Endothelial cell of umbilical vein (primary cell): ENCODE data around the gene IL3RA.

Experiments
- EZH2 ChIP-seq: IDR thresholded peaks from 2 replicates; pipeline ENCODE4 v1.6.1; 2012; ENCODE audit warnings: borderline replicate concordance, low read depth, mild to moderate bottlenecking, moderate library complexity, low read length, inconsistent platforms; ENCODE audit not compliant: severe bottlenecking
- FOS ChIP-seq: IDR thresholded peaks from 2 replicates; pipeline ENCODE4 v1.6.1; 2011; ENCODE audit warnings: mild to moderate bottlenecking, low read length, moderate library complexity, borderline replicate concordance; ENCODE audit not compliant: insufficient read depth
- POLR2A ChIP-seq: IDR thresholded peaks from 2 replicates; pipeline ENCODE4 v1.6.1; 2012; ENCODE audit warnings: low read depth, mild to moderate bottlenecking, control low read depth, low read length
- POLR2AphosphoS5 ChIP-seq: IDR thresholded peaks from 2 replicates; pipeline ENCODE4 v1.6.1; 2012; ENCODE audit warnings: low read depth, mild to moderate bottlenecking, control low read depth, low read length, moderate library complexity; ENCODE audit not compliant: insufficient read depth
- TF ChIP-seq, protein P1 (sequence below), 2 donors: IDR thresholded peaks; 1 replicate in 1 of 2; 2 replicates in 1 of 2; pipeline ENCODE4 v1.5.1; 2011; ENCODE audit warnings: low read length in 2 of 2, mild to moderate bottlenecking in 2 of 2, moderate library complexity in 2 of 2, control low read depth in 1 of 2, inconsistent platforms in 1 of 2, low read depth in 1 of 2; ENCODE audit not compliant: insufficient read depth in 1 of 2; ENCODE audit errors: extremely low read depth in 1 of 2
- TF ChIP-seq, protein P2 (sequence below): IDR thresholded peaks from 2 replicates; pipeline ENCODE4 v1.6.1; 2011; ENCODE audit not compliant: insufficient read depth, insufficient read length

DNA sequence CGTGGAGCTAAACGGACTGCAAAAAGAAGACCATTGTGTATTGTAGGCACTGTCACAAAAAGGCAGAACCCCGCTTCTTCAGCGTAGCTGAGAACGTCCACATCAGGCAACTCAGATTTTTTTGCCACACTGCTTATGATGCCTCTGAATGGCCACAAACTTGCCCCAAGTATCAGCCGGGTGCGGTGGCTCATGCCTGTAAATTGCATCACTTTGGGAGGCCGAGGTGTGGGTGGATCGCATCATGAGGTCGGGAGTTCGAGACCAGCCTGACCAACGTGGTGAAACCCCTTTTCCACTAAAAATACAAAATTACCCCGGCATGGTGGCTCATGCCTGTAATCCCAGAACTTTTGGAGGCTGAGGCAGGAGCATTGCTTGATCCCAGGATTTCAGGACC, 14.9 kb upstream of the IL3RA start:
- TF ChIP-seq, protein P1, sequence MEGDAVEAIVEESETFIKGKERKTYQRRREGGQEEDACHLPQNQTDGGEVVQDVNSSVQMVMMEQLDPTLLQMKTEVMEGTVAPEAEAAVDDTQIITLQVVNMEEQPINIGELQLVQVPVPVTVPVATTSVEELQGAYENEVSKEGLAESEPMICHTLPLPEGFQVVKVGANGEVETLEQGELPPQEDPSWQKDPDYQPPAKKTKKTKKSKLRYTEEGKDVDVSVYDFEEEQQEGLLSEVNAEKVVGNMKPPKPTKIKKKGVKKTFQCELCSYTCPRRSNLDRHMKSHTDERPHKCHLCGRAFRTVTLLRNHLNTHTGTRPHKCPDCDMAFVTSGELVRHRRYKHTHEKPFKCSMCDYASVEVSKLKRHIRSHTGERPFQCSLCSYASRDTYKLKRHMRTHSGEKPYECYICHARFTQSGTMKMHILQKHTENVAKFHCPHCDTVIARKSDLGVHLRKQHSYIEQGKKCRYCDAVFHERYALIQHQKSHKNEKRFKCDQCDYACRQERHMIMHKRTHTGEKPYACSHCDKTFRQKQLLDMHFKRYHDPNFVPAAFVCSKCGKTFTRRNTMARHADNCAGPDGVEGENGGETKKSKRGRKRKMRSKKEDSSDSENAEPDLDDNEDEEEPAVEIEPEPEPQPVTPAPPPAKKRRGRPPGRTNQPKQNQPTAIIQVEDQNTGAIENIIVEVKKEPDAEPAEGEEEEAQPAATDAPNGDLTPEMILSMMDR (IDR thresholded peaks at IDR 0.05; ENCODE audit: extremely low read depth in 1 of 2, insufficient read depth in 1 of 2, low read depth in 1 of 2, low read length in 2 of 2) = no peak
- TF ChIP-seq FOS = no peak
- TF ChIP-seq EZH2 = no peak
- TF ChIP-seq POLR2AphosphoS5 = no peak
- no peak for TF ChIP-seq POLR2A
- TF ChIP-seq, protein P2, sequence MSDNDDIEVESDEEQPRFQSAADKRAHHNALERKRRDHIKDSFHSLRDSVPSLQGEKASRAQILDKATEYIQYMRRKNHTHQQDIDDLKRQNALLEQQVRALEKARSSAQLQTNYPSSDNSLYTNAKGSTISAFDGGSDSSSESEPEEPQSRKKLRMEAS = no peak
